Measurements from ENCODE around the gene SPATA13. TPM values are rescaled to one million over a fixed set of nuclear protein-coding genes. Genes with fewer than 3 reads are reported as not detected.
A peak's percentile ranks its signal among the peaks of the same experiment; 100 is the strongest.
"Not testable (repeated sequence)": the region's sequence is repeated elsewhere in the genome, so short reads cannot be mapped to it uniquely, and the experiment has no call there.

SPATA13 gene
- total RNA-seq: 34.7 TPM

DNA sequence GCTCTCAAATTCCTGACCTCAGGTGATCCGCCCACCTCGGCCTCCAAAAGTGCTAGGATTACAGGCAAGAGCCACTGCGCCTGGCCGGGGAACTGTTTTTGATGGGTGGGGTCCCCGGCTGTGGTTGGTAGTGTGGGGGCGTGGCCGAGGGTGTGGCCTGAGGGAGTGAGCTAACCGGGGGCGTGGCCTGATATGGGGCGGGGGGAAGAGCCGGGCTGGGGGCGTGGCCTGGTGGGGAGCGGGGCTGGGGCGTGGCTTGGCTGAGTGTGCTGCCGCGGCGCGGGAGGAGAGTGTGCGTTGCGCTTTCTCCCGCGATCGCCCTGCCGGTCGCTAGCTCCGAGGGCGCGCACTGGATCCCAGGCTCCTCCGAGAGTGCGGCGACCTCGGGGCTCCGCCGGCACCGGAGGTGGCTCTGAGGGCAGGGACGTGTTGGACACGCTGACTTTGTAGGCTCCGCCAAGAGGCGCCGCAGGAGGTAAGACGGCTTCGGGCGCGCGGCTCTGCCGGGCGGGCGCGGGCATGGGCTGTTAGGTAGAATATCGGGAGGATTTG lies at the start of gene SPATA13:
Gene SPATA13 (plus strand): TSS at position 263 of the 552 bp plus-strand sequence. CDS start 62,210 bp downstream, outside the sequence.
- DNase-seq (ENCODE audit: low read depth in 2 of 3, low spot score in 2 of 3): peak; percentile 81 to 94 (median 90)

- no peak for DNase-seq (ENCODE audit: low read depth in 2 of 3, low spot score in 2 of 3)
These were observed 47.7 kb upstream of the SPATA13 start for GRCh38 chr13:24112791-24113190.

GRCh38 chr13:24115671-24116070 lies 44.8 kb upstream of the SPATA13 start:
- DNase-seq (ENCODE audit: low read depth in 2 of 3, low spot score in 2 of 3): no peak

- DNase-seq (ENCODE audit: low read depth in 2 of 3, low spot score in 2 of 3): no peak
These were observed 44.4 kb upstream of the SPATA13 start for GRCh38 chr13:24116131-24116530.

- DNase-seq (ENCODE audit: low read depth in 2 of 3, low spot score in 2 of 3): no peak
These were observed 41.9 kb upstream of the SPATA13 start for GRCh38 chr13:24118576-24118975.

- DNase-seq (ENCODE audit: low read depth in 2 of 3, low spot score in 2 of 3): no peak
These were observed 40.7 kb upstream of the SPATA13 start for GRCh38 chr13:24119626-24120508.

- not testable (repeated sequence) for DNase-seq (ENCODE audit: low read depth in 2 of 3, low spot score in 2 of 3)
These were observed 38.5 kb upstream of the SPATA13 start for GRCh38 chr13:24122045-24122444.

GRCh38 chr13:24122569-24122968 lies 38.0 kb upstream of the SPATA13 start:
- DNase-seq (ENCODE audit: low read depth in 2 of 3, low spot score in 2 of 3): no peak

GRCh38 chr13:24123761-24124160 lies 36.8 kb upstream of the SPATA13 start:
- DNase-seq (ENCODE audit: low read depth in 2 of 3, low spot score in 2 of 3): no peak

GRCh38 chr13:24124789-24125476 lies 35.6 kb upstream of the SPATA13 start:
- DNase-seq (ENCODE audit: low read depth in 2 of 3, low spot score in 2 of 3): no peak

- no peak for DNase-seq (ENCODE audit: low read depth in 2 of 3, low spot score in 2 of 3)
These were observed 33.3 kb upstream of the SPATA13 start for GRCh38 chr13:24127116-24127631.

DNA sequence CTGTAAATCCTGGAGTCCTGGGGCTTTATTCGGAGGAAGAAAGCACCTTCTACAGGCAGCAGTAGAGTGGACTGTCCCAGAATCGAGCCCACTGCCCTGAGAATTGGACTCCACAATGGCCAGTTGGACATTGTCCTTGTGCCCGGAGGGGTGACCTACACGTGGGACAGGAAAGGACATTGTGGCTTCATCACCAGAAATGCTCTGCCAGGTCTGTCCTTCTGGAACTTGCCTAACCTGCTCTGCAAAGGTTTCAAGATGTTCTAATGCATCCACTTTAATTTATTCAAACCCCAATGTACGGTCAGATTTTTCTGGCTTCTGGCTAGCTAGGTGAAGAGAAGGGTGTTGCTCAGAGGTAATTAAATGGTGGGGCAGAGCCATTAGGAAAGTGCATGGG lies 32.4 kb upstream of the SPATA13 start:
- no peak for DNase-seq (ENCODE audit: low read depth in 2 of 3, low spot score in 2 of 3)

DNA sequence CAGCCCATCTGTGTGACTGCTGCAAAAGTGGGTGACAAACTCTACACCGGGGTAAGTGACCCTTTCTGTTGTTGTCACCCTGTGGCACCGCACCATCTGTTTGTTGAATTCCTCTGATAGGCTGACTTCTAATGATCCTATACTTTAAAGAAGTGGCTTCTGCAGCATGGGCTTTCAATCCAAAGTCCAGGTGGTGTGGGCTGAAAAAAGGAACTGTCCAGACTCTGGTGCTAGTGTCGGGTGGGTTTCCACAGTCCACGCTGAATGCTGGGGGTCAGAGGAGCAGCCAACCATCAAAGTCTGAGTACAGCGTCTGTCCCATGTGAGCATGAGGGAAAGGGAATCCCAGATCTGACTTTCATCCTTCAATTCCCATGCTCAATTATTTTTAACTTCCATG lies 31.6 kb upstream of the SPATA13 start:
- DNase-seq (ENCODE audit: low read depth in 2 of 3, low spot score in 2 of 3): no peak

DNA sequence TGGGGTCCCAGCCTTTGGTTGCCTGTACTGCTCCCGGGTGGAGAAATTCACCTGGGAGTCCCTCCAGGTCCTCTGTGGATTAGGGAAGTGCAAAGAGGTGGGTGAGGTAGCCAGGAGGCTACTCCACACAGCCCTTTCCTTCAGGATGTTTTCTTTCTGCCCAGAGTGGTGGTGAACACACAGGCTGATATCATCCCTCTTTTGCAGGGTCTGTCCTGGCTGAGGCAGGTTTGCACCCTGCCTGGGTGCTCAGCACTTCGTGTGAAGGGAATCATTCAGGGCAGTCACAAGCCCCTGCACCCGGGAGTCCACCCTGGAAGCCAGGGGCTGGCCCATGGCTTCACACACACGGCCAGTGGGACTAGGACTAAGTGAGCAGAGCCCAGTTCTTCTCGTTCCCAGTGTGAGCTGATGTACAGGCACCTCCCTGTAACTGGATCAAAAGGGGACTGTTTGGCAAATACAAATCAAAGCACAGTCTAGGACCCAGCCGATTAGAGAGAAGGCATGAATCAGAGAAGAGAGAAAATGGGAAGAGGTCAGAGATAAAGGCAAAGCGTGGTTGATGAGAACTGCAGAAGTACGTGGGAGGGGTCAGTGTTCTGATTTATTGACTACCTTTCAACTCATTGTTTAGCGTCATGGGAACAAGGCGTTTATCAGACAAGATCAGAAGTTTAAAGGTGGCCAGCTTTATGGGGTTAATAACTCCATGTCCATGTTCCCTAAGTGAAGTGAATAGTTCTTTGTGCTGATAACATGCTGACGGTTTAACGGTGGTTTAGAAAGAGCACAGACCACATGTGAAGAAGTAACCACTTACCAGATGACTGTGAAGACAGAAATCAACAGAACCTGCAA lies 30.4 kb upstream of the SPATA13 start:
- DNase-seq (ENCODE audit: low read depth in 2 of 3, low spot score in 2 of 3): no peak

DNA sequence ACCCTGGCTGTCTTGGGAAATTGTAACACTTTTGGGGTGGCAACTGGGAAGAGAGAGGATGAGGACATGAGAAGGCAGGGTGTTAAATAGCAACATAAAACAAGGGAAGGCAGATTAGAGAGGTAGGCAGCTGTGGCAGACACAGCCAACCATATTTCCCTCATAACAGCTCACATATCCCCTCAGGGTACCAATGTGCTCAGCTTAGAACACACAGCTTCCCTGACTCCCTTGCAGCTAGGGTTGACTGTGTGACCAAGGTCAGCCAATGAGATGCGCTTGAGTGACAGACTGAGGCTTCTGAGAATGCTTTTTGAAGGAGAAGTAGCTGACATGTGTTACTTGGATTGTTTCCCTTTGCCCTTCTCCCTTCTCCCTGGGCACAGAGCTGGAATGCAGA lies 28.8 kb upstream of the SPATA13 start:
- DNase-seq (ENCODE audit: low read depth in 2 of 3, low spot score in 2 of 3): no peak

DNA sequence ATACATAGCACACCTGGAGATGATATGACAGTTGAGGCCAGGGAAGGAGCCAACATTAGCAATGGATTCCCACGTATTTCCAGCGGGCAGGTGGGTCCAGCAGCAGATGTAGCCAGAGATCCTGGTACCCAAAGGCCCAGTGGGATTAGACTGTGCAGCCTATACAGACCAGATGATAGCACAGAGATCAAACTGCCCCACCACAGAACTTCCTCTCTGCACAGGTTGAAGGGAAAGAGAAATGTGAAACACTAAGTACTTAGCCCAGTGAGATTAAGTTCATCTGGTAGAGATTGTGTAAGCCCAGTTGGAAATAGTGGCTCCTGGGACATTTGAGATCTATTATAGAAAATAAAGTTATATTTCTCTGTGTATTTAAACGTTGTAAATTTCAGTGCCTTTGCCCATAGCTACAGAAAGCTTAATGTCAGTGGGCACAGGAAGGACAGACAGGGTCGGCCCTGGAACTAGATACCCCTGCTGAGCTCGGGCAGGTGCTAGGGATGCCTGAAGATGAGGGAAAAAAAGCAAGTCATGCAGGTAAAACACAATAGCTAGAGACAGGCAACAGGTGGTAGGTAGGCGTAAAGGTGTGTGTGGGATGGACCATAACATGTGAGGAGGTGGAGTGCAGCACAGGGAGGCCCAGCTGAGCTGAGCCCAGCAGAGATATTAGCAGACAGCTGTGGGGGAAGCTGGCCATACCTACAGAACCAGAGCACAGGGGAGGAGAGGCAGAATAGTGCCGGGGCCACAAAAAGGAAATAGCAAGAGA lies 27.3 kb upstream of the SPATA13 start:
- DNase-seq (ENCODE audit: low read depth in 2 of 3, low spot score in 2 of 3): no peak

GRCh38 chr13:24134231-24134630 lies 26.3 kb upstream of the SPATA13 start:
- DNase-seq (ENCODE audit: low read depth in 2 of 3, low spot score in 2 of 3): no peak

GRCh38 chr13:24134757-24135156 lies 25.8 kb upstream of the SPATA13 start:
- DNase-seq (ENCODE audit: low read depth in 2 of 3, low spot score in 2 of 3): no peak

DNA sequence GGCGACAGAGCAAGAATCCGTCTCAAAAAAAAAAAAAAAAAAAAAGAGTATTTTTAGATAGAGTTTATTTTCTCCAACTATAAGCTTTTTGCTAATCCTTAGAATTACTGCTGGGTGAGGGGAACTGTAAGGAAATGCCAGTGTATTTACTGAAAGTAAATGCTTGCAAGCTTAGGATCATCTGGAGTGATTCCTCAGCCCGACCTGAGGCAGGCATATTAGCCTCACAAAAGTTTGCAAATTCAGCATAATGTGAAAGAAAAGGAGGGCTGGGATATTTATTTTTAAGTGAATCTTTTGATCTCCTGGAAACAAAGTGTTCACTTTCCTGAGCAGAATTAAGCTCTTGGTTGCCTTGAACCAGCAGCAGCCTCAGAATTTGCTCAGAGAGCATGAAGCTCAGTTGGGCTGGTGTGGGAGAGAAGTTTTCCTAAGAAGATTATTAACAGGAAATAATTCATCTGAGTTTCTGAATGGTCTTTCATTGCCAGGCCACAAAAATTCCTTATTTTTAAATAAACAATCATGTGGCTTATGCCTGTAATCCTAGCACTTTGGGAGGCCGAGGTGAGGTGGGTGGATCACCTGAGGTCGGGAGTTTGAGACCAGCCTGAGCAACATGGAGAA lies 24.7 kb upstream of the SPATA13 start:
- no peak for DNase-seq (ENCODE audit: low read depth in 2 of 3, low spot score in 2 of 3)
